Measurements from ENCODE around the gene UAP1L1.
"Not testable (repeated sequence)": the region's sequence is repeated elsewhere in the genome, so short reads cannot be mapped to it uniquely, and the experiment has no call there.

The UAP1L1 gene

GRCh38 chr9:137116027-137116507 is 38.8 kb downstream of the UAP1L1 start:
- DNase-seq = no peak

DNA sequence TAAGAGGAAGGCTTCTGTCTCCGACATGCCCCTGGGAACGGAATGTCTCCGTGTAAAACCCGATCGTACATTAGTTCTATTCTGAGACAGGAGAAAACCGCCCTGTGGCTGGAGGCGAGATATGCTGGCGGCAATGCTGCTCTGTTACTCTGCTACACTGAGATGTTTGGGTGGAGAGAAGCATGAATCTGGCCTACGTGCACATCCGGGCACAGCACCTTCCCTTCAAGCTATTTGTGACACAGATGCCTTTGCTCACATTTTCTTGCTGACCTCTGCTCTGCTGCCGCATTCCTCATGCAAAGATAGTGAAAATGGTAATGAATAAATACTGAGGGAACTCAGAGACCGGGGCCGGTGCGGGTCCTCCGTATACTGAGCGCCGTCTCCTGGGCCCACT is 39.4 kb downstream of the UAP1L1 start:
- DNase-seq = no peak

GRCh38 chr9:137117269-137117731 is 40.0 kb downstream of the UAP1L1 start:
- DNase-seq = no peak

DNA sequence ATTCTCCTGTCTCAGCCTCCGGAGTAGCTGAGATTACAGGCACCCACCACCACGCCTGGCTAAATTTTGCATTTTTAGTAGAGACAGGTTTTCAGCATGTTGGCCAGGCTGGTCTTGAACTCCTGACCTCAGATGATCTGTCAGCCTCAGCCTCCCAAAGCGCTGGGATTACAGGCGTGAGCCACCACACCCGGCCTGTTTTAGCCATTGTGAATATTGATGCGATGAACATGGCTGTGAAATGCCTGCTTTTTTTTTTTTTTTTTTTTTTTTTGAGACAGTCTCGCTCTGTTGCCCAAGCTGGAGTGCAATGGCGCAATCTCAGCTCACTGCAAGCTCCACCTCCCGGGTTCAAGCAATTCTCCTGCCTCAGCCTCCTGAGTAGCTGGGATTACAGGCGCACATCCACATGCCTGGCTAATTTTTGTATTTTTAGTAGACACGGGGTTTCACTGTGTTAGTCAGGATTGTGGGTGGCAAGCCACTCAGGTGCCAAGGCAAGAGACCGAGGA is 40.8 kb downstream of the UAP1L1 start:
- not testable (repeated sequence) for DNase-seq

GRCh38 chr9:137121927-137122795 is 44.8 kb downstream of the UAP1L1 start:
- not testable (repeated sequence) for DNase-seq

- not testable (repeated sequence) for DNase-seq
Measured at GRCh38 chr9:137122796-137123467, 45.6 kb downstream of the UAP1L1 start.

- DNase-seq = no peak
Measured at GRCh38 chr9:137123468-137123837, 46.1 kb downstream of the UAP1L1 start.

DNA sequence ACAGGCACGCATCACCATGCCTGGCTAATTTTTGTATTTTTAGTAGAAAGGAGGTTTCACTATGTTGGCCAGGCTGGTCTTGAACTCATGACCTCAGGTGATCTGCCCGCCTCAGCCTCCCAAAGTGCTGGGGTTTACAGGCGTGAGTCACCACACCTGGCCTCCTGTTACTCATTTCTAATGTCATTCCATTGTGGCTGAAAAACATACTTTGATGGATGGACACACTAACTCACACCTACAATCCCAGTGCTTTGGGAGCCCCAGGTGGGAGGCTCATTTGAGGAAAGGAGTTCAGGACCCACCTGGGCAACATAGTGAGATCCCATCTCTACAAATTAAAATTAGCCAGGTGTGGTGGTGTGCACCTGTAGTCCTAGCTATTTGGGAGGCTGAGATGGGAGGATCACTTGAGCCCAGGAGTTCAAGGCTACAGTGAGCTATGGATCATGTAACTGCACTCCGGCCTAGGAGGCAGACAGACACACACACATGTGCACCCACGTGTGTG is 46.7 kb downstream of the UAP1L1 start:
- DNase-seq = not testable (repeated sequence)

DNA sequence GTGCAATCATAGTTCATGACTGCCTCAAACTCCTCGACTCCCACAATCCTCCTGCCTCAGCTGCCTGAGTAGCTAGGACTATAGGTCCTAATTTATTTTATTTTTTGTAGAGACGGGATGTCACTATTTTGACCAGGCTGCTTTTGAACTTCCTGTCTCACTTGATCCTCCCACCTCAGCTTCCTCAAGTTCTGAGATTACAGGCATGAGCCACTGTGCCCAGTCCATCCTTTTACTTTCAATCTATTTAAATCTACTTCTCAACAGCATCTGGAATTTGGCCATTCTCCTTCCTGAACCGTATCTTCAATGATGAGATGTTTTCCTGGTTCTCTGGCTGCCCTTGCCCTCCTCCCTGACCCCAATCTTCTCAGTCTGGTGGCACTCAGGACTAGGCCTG is 49.5 kb downstream of the UAP1L1 start:
- DNase-seq = peak in 1 of 2 experiments; percentile 11

DNA sequence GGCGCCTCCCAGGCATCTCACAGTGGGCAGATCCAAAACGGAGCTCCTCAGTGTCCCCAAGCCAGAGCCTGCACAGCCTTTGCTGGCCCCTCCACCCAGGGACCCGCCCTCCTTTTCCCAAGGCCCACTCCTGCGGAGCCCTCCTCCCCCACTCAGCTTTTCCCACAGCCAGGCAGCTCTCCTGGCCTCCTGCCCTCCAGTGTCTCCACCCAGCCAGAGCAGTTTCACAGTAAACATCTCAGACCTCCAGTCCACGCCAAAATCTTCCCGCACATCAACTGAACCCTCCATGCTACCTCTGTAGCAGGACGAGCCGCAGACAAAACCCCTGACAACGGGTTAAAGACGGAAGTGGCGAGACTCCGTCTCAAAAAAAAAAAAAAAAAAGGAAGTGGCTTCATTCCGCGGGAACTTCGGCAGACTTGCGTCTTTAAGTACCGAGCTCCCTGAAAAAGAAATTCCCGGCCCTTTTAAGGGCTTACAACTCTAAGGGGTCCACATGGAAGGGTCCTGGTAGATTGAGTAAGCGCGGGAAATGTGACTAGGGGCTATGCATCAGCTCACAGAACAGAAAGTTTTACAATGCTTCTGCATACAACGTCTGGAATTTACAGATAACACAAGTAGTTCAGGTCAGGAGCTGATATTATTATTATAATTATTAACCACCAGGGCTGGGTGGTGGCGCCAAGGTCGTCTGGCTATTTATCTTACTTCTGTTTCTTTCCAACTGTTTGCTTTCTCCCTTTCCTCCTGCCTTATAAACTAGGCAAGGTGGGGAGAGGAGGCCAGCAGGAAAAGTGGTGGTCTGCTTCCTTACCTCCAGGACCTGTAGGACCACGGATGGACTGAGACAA is 50.2 kb downstream of the UAP1L1 start:
- peak; percentile 72 to 75 for DNase-seq

DNA sequence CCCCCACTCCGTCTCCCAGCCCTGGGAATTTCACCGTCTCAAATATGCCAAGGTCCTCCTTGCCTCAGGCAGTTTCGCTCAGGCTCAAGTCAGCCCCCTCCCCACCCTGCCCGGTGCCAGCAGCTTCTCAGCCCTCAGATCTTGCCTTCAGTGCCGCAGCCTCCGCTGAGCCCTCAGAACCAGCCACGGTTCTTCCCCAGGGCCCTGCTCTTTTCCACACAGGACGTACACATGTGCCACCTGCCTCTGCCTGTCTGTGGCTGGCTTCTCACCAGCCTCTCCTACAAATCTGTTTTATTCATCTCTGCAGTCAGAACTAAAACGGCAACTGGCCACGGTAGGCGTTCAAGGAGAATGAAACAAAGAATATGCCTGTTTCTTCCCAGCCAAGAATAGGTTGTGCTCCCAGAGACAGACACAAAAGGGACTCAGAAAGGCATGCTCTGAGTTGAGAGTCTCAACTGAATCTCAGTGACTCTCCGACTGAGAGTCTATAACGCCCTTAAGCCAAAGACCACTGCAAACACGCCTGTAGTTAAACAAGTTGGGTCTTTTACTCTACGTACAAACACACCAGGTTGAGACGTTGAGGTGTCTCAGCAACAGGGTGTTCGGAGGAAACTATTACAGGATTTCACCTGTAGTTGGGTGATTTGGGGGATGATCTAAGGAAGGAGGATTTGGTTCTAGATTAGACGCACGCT is 51.0 kb downstream of the UAP1L1 start:
- no peak for DNase-seq

DNA sequence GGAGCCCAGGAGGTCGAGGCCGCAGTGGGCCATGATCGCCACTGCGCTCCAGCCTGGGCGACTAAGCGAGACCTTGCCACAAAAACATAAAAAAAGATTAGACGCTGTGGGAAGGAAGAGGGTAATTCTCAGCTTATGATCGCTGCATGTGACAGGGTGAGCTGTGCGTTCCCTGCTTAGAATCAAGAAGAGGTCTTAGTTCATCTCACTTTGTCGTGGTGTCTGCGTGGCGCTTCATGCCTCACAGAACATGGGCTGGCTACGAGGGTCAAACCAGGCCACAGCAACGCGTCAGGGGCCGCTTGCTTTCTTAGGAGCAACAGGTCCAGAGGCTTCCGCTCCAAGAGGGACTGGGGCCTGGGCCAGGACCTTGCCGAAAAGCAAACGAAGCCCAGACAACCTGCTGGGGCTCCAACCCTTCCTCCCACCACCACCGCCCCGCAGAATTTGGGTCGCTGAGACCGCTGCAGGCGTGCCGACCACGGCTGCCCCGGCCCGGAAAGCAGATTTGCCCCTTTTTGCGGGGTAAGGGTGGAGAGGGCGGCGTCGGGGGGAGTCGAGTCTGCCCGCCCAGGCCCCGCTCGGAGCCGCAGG is 51.6 kb downstream of the UAP1L1 start:
- DNase-seq = peak in 1 of 2 experiments; percentile 2

DNA sequence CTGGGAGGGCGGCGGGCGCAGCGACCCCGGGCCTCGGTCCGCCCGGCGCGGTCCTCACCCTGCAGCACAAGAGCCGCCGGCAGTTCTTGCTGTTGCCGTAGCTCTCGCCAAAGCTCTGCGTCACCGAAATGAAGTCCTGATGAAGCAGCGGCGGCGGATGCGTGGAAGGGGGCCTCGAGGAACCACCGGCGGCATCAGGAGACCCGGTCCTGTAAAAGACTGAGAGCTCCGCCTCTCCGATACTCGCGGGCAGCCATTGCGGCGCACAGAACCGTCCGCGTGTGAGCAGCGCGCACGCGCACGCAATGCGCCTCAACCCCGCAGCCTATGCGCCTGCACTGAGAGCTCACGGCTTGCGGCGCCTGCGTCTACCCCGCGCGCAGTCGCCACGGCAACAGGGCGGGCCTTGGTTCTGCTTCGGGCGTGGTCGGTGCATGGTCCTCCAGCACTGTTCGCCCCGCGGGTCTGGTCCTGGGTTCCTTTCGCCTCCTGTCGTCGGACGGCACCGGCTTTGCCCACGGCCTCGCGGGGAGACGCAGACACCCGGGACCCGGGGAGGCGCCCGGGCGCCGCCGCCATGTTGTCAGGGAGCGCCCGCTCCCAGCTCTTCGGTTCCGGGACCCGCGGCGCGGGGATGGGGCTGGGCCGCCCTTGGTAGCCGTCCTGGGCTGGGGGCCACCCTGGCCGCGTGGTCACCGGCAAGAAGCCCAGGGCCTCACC is 52.3 kb downstream of the UAP1L1 start:
- DNase-seq = peak; percentile 78 to 88

- DNase-seq = no peak
Measured at GRCh38 chr9:137130176-137130755, 52.9 kb downstream of the UAP1L1 start.
